Neural cell (in vitro differentiated cells): ENCODE results near the gene ENAH. TPM values are rescaled to one million over a fixed set of nuclear protein-coding genes. Genes with fewer than 3 reads are reported as not detected.

Experiments used
- H2AFZ ChIP-seq: fragments of 200-600, 300-800 bp; sonication (generic), shearing (Covaris generic); 2 replicates; pipeline ENCODE4 v1.6.0; 2014; ENCODE audit warnings: low read depth, mild to moderate bottlenecking, antibody characterized with exemption, low read length, moderate library complexity
- H3F3A ChIP-seq: fragments of 200-600 bp; shearing (Covaris generic); 2 replicates; pipeline ENCODE4 v1.6.1; 2016; ENCODE audit warnings: mild to moderate bottlenecking, moderate library complexity, mixed read lengths, antibody characterized with exemption, low read length; ENCODE audit not compliant: insufficient read depth, poor library complexity, severe bottlenecking
- H3K27ac ChIP-seq: fragments of 200-600, 300-800 bp; sonication (generic), shearing (Covaris generic); 2 replicates; pipeline ENCODE4 v1.5.1; 2014; ENCODE audit warnings: mild to moderate bottlenecking, low read length, moderate library complexity
- H3K27me3 ChIP-seq: fragments of 300-800, 200-600 bp; sonication (generic), shearing (Covaris generic); 2 replicates; pipeline ENCODE4 v1.6.0; 2014; ENCODE audit warnings: mild to moderate bottlenecking, low read depth, low read length, moderate library complexity; ENCODE audit not compliant: insufficient read depth
- H3K36me3 ChIP-seq: fragments of 300-800, 200-600 bp; sonication (generic), shearing (Covaris generic); 2 replicates; pipeline ENCODE4 v1.5.1; 2014; ENCODE audit warnings: mild to moderate bottlenecking, antibody characterized with exemption, low read length, moderate library complexity; ENCODE audit not compliant: insufficient read depth
- H3K4me2 ChIP-seq: fragments of 300-800, 200-600 bp; sonication (generic), shearing (Covaris generic); 2 replicates; pipeline ENCODE4 v1.6.0; 2014; ENCODE audit warnings: mild to moderate bottlenecking, low read length
- H3K4me3 ChIP-seq: fragments of 300-800, 200-600 bp; sonication (generic), shearing (Covaris generic); 2 replicates; pipeline ENCODE4 v1.5.1; 2014; ENCODE audit warnings: mild to moderate bottlenecking, low read length, moderate library complexity
- H3K79me2 ChIP-seq: fragments of 200-600 bp; shearing (Covaris generic); replicated peaks from 2 replicates; pipeline ENCODE4 v1.6.0; 2014; ENCODE audit warnings: mild to moderate bottlenecking, low read length, moderate library complexity; ENCODE audit not compliant: insufficient read depth
- H3K9ac ChIP-seq: fragments of 300-800, 200-600 bp; sonication (generic), shearing (Covaris generic); 2 replicates; pipeline ENCODE4 v1.6.1; 2016; ENCODE audit warnings: mild to moderate bottlenecking, low read length, mixed read lengths
- H3K9me2 ChIP-seq: fragments of 200-600 bp; shearing (Covaris generic); 2 replicates; pipeline ENCODE4 v1.6.1; 2016; ENCODE audit warnings: mild to moderate bottlenecking, low read length, mixed read lengths; ENCODE audit not compliant: insufficient read depth
- H3K9me3 ChIP-seq: fragments of 200-600, 300-800 bp; sonication (generic), shearing (Covaris generic); 2 replicates; pipeline ENCODE4 v1.6.1; 2016; ENCODE audit warnings: mild to moderate bottlenecking, mixed run types, low read length, moderate library complexity, mixed read lengths
- H4K20me1 ChIP-seq: fragments of 200-600 bp; shearing (Covaris generic); 2 replicates; pipeline ENCODE4 v1.6.1; 2016; ENCODE audit warnings: mild to moderate bottlenecking, mixed run types; ENCODE audit not compliant: insufficient read depth
- CTCF ChIP-seq: fragments of 450-650 bp; IDR thresholded peaks from 2 replicates; pipeline ENCODE4 v1.5.1; 2014; ENCODE audit warnings: antibody characterized with exemption, mild to moderate bottlenecking, moderate library complexity; ENCODE audit not compliant: poor library complexity, severe bottlenecking
- EP300 ChIP-seq: fragments of 450-650 bp; conservative IDR thresholded peaks from 2 replicates; pipeline ENCODE4 v1.6.1; 2014; ENCODE audit warnings: antibody characterized with exemption, mild to moderate bottlenecking, moderate library complexity; ENCODE audit not compliant: poor library complexity, severe bottlenecking
- EZH2 ChIP-seq: fragments of 200-600, 300-800 bp; shearing (Covaris generic), sonication (generic); IDR thresholded peaks from 2 replicates; pipeline ENCODE4 v1.6.1; 2014; ENCODE audit warnings: antibody characterized with exemption, low read length, borderline replicate concordance, mild to moderate bottlenecking; ENCODE audit not compliant: insufficient read depth, poor library complexity, severe bottlenecking
- MXI1 ChIP-seq: fragments of 450-650 bp; conservative IDR thresholded peaks from 2 replicates; pipeline ENCODE4 v1.6.1; 2014; ENCODE audit warnings: antibody characterized with exemption, mild to moderate bottlenecking; ENCODE audit not compliant: poor library complexity, severe bottlenecking
- POLR2AphosphoS5 ChIP-seq: IDR thresholded peaks from 2 replicates; pipeline ENCODE4 v1.6.1; 2012
- RAD21 ChIP-seq: fragments of 450-650 bp; conservative IDR thresholded peaks from 2 replicates; pipeline ENCODE4 v1.6.1; 2014; ENCODE audit warnings: antibody characterized with exemption, mild to moderate bottlenecking, moderate library complexity
- SMC3 ChIP-seq: fragments of 450-650 bp; conservative IDR thresholded peaks from 2 replicates; pipeline ENCODE4 v1.6.1; 2014; ENCODE audit warnings: antibody characterized with exemption, mild to moderate bottlenecking, moderate library complexity; ENCODE audit not compliant: poor library complexity
- TAF1 ChIP-seq: IDR thresholded peaks from 2 replicates; pipeline ENCODE4 v1.6.1; 2012; ENCODE audit warnings: low read depth
- polyA plus RNA-seq: library from polyadenylated mRNA; depleted of rRNA; stranded (reverse); fragments of >200 nt; gene quantifications from 2 replicates; pipeline ENCODE4 v1.2.3, GENCODE V29; 2014
- TF ChIP-seq, protein P1 (sequence below): IDR thresholded peaks from 2 replicates; pipeline ENCODE4 v1.6.1; 2012; ENCODE audit warnings: borderline replicate concordance

The ENAH gene
- polyA plus RNA-seq, 1 donor from 2014 or later = 58.4 TPM

- H3K27ac ChIP-seq = peak overlapping the region; percentile 90
- TF ChIP-seq EP300 = peak; percentile 79
- no peak for TF ChIP-seq CTCF
- TF ChIP-seq, protein P1, sequence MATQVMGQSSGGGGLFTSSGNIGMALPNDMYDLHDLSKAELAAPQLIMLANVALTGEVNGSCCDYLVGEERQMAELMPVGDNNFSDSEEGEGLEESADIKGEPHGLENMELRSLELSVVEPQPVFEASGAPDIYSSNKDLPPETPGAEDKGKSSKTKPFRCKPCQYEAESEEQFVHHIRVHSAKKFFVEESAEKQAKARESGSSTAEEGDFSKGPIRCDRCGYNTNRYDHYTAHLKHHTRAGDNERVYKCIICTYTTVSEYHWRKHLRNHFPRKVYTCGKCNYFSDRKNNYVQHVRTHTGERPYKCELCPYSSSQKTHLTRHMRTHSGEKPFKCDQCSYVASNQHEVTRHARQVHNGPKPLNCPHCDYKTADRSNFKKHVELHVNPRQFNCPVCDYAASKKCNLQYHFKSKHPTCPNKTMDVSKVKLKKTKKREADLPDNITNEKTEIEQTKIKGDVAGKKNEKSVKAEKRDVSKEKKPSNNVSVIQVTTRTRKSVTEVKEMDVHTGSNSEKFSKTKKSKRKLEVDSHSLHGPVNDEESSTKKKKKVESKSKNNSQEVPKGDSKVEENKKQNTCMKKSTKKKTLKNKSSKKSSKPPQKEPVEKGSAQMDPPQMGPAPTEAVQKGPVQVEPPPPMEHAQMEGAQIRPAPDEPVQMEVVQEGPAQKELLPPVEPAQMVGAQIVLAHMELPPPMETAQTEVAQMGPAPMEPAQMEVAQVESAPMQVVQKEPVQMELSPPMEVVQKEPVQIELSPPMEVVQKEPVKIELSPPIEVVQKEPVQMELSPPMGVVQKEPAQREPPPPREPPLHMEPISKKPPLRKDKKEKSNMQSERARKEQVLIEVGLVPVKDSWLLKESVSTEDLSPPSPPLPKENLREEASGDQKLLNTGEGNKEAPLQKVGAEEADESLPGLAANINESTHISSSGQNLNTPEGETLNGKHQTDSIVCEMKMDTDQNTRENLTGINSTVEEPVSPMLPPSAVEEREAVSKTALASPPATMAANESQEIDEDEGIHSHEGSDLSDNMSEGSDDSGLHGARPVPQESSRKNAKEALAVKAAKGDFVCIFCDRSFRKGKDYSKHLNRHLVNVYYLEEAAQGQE = peak; percentile 65
- TF ChIP-seq POLR2AphosphoS5 = peak; percentile 87
- TF ChIP-seq TAF1 = peak; percentile 48
- peak; percentile 40 for TF ChIP-seq MXI1
- no peak for TF ChIP-seq SMC3
- TF ChIP-seq RAD21 = peak; percentile 23
- no peaks in the 10 kb centered on the region for H3K9me2 ChIP-seq
- no peaks in the 10 kb centered on the region for H3K9me3 ChIP-seq
- peak overlapping the region; percentile 85 for H2AFZ ChIP-seq
- H3K27me3 ChIP-seq = no peaks in the 10 kb centered on the region
- peak overlapping the region; percentile 71 for H3K9ac ChIP-seq
- H4K20me1 ChIP-seq = no peaks in the 10 kb centered on the region
- H3F3A ChIP-seq = no peaks in the 10 kb centered on the region
- H3K79me2 ChIP-seq = no peaks in the 10 kb centered on the region
- peak overlapping the region; percentile 88 for H3K4me2 ChIP-seq
- no peaks in the 10 kb centered on the region for H3K36me3 ChIP-seq
- peak overlapping the region; percentile 58 for H3K4me3 ChIP-seq
Observed at GRCh38 chr1:225462714-225463574, 190.0 kb downstream of the ENAH start.

DNA sequence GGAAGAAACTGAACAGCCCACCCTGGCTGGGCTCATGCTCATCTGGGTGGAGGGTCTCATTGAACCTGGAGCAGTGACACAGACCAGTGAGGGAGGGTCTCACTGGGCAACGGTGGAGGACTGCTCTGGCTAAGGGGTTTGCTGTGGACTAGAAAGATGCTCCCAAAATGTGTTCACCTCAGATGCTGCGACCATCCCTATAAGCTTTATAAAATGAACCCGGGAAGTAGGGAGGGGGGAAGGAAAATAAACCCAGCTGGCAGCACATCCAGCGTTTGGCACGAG, 190.6 kb downstream of the ENAH start:
- peak overlapping the region; percentile 85 for H2AFZ ChIP-seq
- no peaks in the 10 kb centered on the region for H3K9me3 ChIP-seq
- no peaks in the 10 kb centered on the region for H3K79me2 ChIP-seq
- peak overlapping the region; percentile 90 for H3K27ac ChIP-seq
- H3K9ac ChIP-seq = peak overlapping the region; percentile 71
- TF ChIP-seq SMC3 = no peak
- no peak for TF ChIP-seq MXI1
- no peak for TF ChIP-seq CTCF
- no peak for TF ChIP-seq EZH2
- no peak for TF ChIP-seq EP300
- TF ChIP-seq POLR2AphosphoS5 = no peak
- no peak for TF ChIP-seq TAF1
- TF ChIP-seq RAD21 = no peak
- TF ChIP-seq, protein P1 = no peak
- no peaks in the 10 kb centered on the region for H3K27me3 ChIP-seq
- no peaks in the 10 kb centered on the region for H3K9me2 ChIP-seq
- peak overlapping the region; percentile 58 for H3K4me3 ChIP-seq
- H3K36me3 ChIP-seq = no peaks in the 10 kb centered on the region
- H4K20me1 ChIP-seq = no peaks in the 10 kb centered on the region
- no peak overlapping the region for H3K4me2 ChIP-seq
- no peaks in the 10 kb centered on the region for H3F3A ChIP-seq
